ENCODE data around the gene RAD51B.

Gene RAD51B

GRCh38 chr14:67892466-67893100 lies 73.0 kb downstream of the RAD51B start:
- no peak for TF ChIP-seq ZNF274 (IDR thresholded peaks at IDR 0.05; ENCODE audit: low read depth, low read length)
- no peak overlapping the region for H3K4me3 ChIP-seq (ENCODE audit: low read length)

DNA sequence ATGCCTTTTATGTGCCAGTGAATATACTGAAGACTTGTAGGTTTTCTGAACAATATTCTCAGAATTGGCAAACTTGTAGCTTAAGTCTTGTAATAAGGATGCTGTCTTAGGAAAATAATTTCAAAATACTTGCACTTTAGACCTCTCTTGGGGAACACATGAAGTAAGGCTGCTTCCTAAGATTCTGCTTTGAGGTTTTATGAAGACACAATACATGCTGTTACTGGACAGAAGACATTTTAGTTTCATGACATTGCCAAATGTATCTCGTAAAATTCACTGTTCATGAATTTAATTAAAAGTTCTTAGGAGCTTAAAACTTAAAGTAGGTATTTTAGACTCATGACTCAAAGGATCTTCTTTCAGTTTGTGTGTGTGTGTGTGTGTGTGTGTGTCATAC lies 80.7 kb downstream of the RAD51B start:
- no peak for TF ChIP-seq ZNF274 (IDR thresholded peaks at IDR 0.05; ENCODE audit: low read depth, low read length)
- no peak overlapping the region for H3K4me3 ChIP-seq (ENCODE audit: low read length)

DNA sequence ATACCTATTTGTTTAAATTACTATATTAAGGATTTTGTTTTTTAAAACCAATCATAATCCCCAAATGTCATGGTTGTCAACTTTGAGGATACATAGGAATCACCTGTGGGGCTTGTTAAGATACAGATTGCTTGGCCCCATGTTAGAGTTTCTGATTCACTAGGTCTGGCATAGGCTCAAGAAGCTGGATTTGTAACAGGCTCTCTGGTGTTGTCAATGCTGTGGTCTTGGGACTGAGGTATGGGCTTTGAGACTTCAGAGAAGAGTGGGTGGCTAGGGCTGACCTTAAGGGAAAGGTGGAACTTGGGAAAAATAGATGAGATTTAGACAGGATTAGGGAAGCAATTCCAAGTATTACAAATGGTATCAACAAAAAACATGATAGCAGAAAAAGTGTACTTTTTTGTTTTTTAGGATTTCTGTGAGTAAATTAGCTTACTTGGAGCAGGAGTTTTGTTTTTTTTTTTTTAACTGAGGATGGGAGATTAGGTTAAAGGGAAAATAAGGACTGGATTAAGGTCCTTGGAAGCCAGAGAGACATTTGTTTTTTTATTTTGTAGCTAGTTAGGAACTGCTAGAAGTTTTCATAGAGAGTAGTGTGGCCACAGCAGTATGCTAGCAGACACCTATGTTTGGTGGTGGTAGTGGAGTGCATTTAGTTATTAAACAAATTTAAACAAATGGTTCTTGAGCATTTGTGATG lies 88.6 kb downstream of the RAD51B start:
- no peak overlapping the region for H3K4me3 ChIP-seq (ENCODE audit: low read length)
- TF ChIP-seq ZNF274 (IDR thresholded peaks at IDR 0.05; ENCODE audit: low read depth, low read length), result no peak

DNA sequence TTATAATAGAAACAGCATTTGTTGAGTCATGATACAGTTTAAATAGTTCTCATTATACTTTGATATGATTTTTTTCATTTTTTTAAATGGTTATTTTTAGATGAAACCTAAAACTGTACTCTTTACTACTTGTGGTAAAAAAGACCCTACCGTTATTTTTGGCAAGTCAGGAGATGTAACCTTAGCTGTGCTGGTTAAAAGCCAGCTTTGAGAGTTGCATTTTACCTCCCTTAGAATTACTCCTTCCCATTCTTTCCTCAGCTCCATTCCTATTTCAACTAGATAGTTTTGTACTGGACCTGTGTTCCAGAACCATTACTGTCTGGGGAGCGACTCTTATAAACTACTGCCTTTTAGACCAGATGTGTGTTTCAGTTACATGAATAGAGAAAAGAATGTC lies 92.0 kb downstream of the RAD51B start:
- TF ChIP-seq ZNF274 (IDR thresholded peaks at IDR 0.05; ENCODE audit: low read depth, low read length), result no peak
- H3K4me3 ChIP-seq (ENCODE audit: low read length), result no peak overlapping the region

- no peak overlapping the region for H3K4me3 ChIP-seq (ENCODE audit: low read length)
- TF ChIP-seq ZNF274 (IDR thresholded peaks at IDR 0.05; ENCODE audit: low read depth, low read length), result no peak
Observed at GRCh38 chr14:67916430-67916829, 96.9 kb downstream of the RAD51B start.

- no peak for TF ChIP-seq ZNF274 (IDR thresholded peaks at IDR 0.05; ENCODE audit: low read depth, low read length)
- no peak overlapping the region for H3K4me3 ChIP-seq (ENCODE audit: low read length)
Observed at GRCh38 chr14:67917006-67917405, 97.4 kb downstream of the RAD51B start.

DNA sequence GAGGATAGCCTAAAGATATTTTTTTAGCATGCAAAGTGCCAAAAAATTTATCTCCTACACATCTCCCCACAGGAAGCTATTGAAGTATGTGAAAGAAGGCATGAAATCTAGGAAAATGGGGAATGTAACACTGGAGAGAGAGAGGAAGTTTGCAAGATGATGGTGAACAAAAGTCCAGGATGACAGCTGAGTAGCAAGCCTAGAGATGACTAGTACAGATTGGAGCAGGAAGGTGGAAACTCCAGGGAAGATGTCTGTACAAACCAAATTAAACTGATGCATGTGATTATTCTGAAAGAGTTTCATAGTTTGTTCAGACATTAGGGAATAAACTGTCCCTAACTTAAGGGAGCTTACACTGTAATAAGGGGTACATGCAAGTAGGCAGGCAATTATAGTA lies 99.3 kb downstream of the RAD51B start:
- no peak for TF ChIP-seq ZNF274 (IDR thresholded peaks at IDR 0.05; ENCODE audit: low read depth, low read length)

DNA sequence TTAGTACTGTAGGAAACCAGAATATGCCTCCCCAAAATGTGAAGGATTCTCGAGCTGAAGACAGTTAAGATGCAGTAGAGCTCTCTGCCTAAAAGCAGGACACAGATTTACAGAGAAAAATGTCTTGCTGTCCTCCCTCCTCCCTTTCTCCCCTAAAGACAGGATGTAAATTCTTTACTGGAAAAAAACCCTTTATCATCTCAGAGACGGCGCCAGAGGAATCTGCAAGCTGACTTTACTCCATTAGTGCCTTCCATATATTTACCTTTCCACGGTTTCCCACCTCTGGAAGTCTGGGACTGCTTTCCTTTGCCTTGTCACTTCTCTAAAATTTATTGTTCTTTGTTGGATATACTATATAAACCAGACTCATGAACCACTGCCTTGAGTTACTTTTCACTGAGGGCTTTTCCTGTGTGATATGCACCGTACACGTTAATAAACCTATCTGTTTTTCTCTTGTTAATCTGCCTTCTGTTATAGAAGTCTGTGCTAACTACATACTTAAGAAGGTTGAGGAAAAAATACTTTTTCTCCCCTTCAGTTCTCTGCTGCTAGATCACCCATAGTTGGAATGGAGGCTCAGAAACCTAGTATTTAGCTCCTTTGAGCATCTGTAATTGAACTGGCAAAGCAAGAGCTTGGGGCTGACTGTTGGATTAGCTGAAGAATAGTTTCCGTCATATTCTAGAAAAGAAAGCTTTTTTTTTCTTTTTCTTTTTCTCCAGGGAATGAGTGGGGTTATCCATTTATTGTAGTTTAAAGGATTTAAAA lies 99.9 kb downstream of the RAD51B start:
- no peak overlapping the region for H3K4me3 ChIP-seq (ENCODE audit: low read length)
- no peak for TF ChIP-seq ZNF274 (IDR thresholded peaks at IDR 0.05; ENCODE audit: low read depth, low read length)

More for the DNA sequence above, 99.3 kb downstream of the RAD51B start:
- no peak overlapping the region for H3K4me3 ChIP-seq (ENCODE audit: low read length)

DNA sequence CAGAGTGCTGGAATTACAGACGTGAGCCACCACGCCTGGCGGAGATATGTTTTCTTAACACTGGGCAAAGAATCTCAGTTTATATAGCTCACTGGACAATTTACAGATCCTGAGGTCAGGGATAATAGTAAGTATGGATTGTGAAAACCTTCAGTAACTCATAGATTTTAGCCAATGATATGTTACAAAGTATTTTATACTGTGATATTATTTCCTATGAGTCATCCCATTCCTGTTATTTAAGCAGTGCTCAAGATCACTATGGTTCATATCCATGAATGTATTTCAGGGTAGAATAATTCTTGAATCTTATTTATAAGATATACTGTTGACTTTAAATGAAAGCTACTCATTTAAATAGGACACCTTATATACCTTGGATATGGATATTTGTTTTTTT lies 107.2 kb downstream of the RAD51B start:
- no peak for TF ChIP-seq ZNF274 (IDR thresholded peaks at IDR 0.05; ENCODE audit: low read depth, low read length)
- no peak overlapping the region for H3K4me3 ChIP-seq (ENCODE audit: low read length)

DNA sequence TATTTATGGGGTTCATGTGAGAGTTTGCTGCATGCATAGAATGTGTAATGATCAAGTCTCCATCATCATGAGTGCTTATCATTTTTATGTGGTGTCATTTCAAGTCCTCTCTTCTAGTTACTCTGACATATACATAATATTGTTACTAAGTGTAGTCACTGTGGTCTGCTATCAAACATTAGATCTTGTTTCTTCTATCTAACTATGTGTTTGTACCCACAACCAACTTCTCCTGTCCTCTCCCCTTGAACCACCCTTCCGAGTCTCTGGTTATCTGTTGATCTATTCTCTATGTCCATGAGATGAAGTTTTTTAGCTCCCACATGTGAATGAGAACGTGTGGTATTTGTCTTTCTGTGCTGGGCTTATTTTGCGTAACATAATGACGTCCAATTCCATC lies 107.7 kb downstream of the RAD51B start:
- H3K4me3 ChIP-seq (ENCODE audit: low read length), result no peak overlapping the region
- TF ChIP-seq ZNF274 (IDR thresholded peaks at IDR 0.05; ENCODE audit: low read depth, low read length), result no peak

- TF ChIP-seq ZNF274 (IDR thresholded peaks at IDR 0.05; ENCODE audit: low read depth, low read length), result no peak
- H3K4me3 ChIP-seq (ENCODE audit: low read length), result no peak overlapping the region
Observed at GRCh38 chr14:67928375-67928774, 108.8 kb downstream of the RAD51B start.

DNA sequence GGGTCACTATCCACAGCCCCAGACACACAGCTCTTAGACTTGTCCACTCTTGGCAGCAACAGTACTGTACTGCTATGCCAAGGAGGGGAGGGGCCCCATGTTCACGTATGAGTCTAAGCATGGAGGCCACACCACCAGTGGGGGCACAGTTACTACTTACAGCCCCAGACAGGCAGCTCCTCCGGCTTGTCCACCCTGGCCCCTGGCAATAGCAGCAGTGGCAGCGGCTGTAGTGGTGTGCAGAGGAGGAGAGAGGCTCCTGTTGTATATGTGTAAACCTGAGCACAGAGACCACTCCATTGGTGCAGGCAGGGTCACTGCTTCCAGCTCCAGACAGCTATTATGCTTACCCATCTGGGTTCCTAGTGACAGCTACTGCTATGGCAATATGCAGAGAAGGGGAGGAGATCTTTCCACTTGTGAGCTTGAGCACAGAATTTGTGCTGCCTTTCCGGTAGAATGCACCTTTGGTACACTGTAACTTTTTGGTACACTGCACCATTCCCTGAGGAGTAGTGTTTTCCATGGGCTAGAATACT lies 113.2 kb downstream of the RAD51B start:
- no peak overlapping the region for H3K4me3 ChIP-seq (ENCODE audit: low read length)
- no peak for TF ChIP-seq ZNF274 (IDR thresholded peaks at IDR 0.05; ENCODE audit: low read depth, low read length)

- H3K4me3 ChIP-seq (ENCODE audit: low read length), result no peak overlapping the region
- TF ChIP-seq ZNF274 (IDR thresholded peaks at IDR 0.05; ENCODE audit: low read depth, low read length), result no peak
Observed at GRCh38 chr14:67933266-67933665, 113.7 kb downstream of the RAD51B start.

- no peak for TF ChIP-seq ZNF274 (IDR thresholded peaks at IDR 0.05; ENCODE audit: low read depth, low read length)
- H3K4me3 ChIP-seq (ENCODE audit: low read length), result no peak overlapping the region
Observed at GRCh38 chr14:67934087-67934486, 114.5 kb downstream of the RAD51B start.

DNA sequence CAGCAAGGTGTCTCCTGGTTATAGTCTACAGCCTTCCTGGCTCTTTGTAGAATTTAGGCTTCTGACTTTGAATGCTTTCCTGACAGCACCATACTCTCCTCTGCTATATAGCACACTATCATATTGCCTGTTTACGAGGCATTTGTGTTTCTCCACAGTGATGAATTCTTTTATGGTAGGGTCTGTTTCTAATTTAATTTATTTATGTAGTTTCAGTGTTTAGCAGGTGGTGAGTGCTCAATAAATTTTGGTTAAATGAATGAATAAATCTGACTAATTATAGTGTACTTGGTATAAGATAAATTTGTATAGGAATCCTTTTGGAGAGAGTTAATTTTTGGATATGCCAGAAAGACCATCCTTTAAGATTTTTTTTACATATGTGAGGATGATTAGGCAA lies 115.3 kb downstream of the RAD51B start:
- TF ChIP-seq ZNF274 (IDR thresholded peaks at IDR 0.05; ENCODE audit: low read depth, low read length), result no peak
- H3K4me3 ChIP-seq (ENCODE audit: low read length), result no peak overlapping the region
